K562 (cell line): ENCODE results near the gene FBXO11. TPM values are rescaled to one million over a fixed set of nuclear protein-coding genes. Genes with fewer than 3 reads are reported as not detected.

Experiments
- ATAC-seq: fragments of 200-7000 bp; cut with Tn5 transposase; 3 replicates; pipeline ENCODE4 v1.9.1; 2020; ENCODE audit warnings: moderate library complexity
- BruUV-seq: library from RNA; stranded (reverse); fragments of 400-500 nt; replicated peaks from 2 replicates; lab custom pipeline; 2021; lab: Mats Ljungman, UMichigan
- CTCF ChIA-PET: fragments of 300-600 bp; formaldehyde crosslinking; extraction: SDS; loops from one replicate; lab custom pipeline; 2021; ENCODE audit warnings: low intra/inter-chr PET ratio; lab: Yijun Ruan, JAX
- POLR2A ChIA-PET: fragments of 300-600, 350-650 bp; sonication (Branson Sonifier 250); formaldehyde crosslinking; extraction: SDS; loops from one replicate; lab custom pipeline; 2021; ENCODE audit warnings: antibody characterized with exemption, inconsistent platforms; lab: Yijun Ruan, JAX
- DNase-seq, 4 experiments: peaks; one replicate each; pipeline versions ENCODE4 v3.0.0 to v3.0.0-alpha.2; 2011 to 2018; ENCODE audit warnings: low spot score in 3 of 4, mixed read lengths in 3 of 4; ENCODE audit errors: extremely low read depth in 1 of 4
- FAIRE-seq: peaks from 2 replicates; lab custom pipeline; 2011; peaks lifted over from hg19 to GRCh38; lab: Jason Lieb, UNC
- H2AFZ ChIP-seq: 2 replicates; pipeline ENCODE4 v1.6.0; 2011; ENCODE audit warnings: low read depth, low read length, control low read depth, inconsistent platforms
- H3K27ac ChIP-seq: fragments of 200-600 bp; 3 replicates; pipeline ENCODE4 v1.8.0; 2011; ENCODE audit warnings: low read depth, mild to moderate bottlenecking, control low read depth, inconsistent platforms, low read length, moderate library complexity, mixed read lengths; ENCODE audit errors: extremely low read depth
- H3K27me3 ChIP-seq, 2 experiments: fragments of 300-600 bp in 1 of 2; 2 replicates in 1 of 2; 3 replicates in 1 of 2; pipeline versions ENCODE4 v1.6.0 to v1.8.0; 2011; ENCODE audit warnings: inconsistent platforms in 2 of 2, low read length in 2 of 2, mild to moderate bottlenecking in 1 of 2, mixed read lengths in 1 of 2, moderate library complexity in 1 of 2; ENCODE audit not compliant: control insufficient read depth in 2 of 2, insufficient read depth in 2 of 2
- H3K36me3 ChIP-seq: fragments of 300-600 bp; 3 replicates; pipeline ENCODE4 v1.8.0; 2011; ENCODE audit warnings: mild to moderate bottlenecking, low read length, inconsistent platforms; ENCODE audit not compliant: control insufficient read depth, insufficient read depth
- H3K4me1 ChIP-seq, 2 experiments: fragments of 200-600 bp in 1 of 2; replicated peaks in 1 of 2; 2 replicates in 1 of 2; 3 replicates in 1 of 2; pipeline versions ENCODE4 v1.5.1 to v1.8.0; 2011; ENCODE audit warnings: inconsistent platforms in 2 of 2, low read length in 2 of 2, mild to moderate bottlenecking in 1 of 2, mixed read lengths in 1 of 2, moderate library complexity in 1 of 2; ENCODE audit not compliant: control insufficient read depth in 2 of 2, insufficient read depth in 2 of 2
- H3K4me2 ChIP-seq: 2 replicates; pipeline ENCODE4 v1.6.1; 2011; ENCODE audit warnings: low read length, control low read depth, inconsistent platforms, mixed read lengths; ENCODE audit not compliant: insufficient read depth
- H3K4me3 ChIP-seq: fragments of 200-600 bp; sonication (generic), shearing (Covaris generic); 2 replicates; pipeline ENCODE4 v1.5.1; 2016; ENCODE audit warnings: control low read depth, inconsistent platforms
- H3K79me2 ChIP-seq: fragments of 200-600 bp; 3 replicates; pipeline ENCODE4 v1.8.0; 2011; ENCODE audit warnings: low read length, inconsistent platforms; ENCODE audit not compliant: control insufficient read depth, insufficient read depth
- H3K9ac ChIP-seq, 2 experiments: 2 replicates each; pipeline versions ENCODE4 v1.6.0 to v1.6.1; 2011; ENCODE audit warnings: low read depth in 2 of 2, low read length in 2 of 2, control low read depth in 1 of 2, inconsistent platforms in 1 of 2, mild to moderate bottlenecking in 1 of 2, mixed read lengths in 1 of 2; ENCODE audit not compliant: insufficient read depth in 1 of 2
- H3K9me1 ChIP-seq: one replicate; pipeline ENCODE4 v1.6.0; 2011; ENCODE audit warnings: inconsistent platforms, mild to moderate bottlenecking, low read length, moderate library complexity; ENCODE audit not compliant: control insufficient read depth, insufficient read depth
- H3K9me3 ChIP-seq: replicated peaks from 2 replicates; pipeline ENCODE4 v1.5.1; 2011; ENCODE audit warnings: low read depth, low read length, inconsistent platforms; ENCODE audit not compliant: control insufficient read depth, insufficient read depth
- H4K20me1 ChIP-seq: replicated peaks from 2 replicates; pipeline ENCODE4 v1.6.1; 2011; ENCODE audit warnings: low read length, inconsistent platforms, mixed read lengths; ENCODE audit not compliant: control insufficient read depth, insufficient read depth
- ELF4 ChIP-seq: fragments of 450-650 bp; formaldehyde crosslinking; IDR thresholded peaks from 2 replicates; pipeline ENCODE4 v1.4.0; 2022; ENCODE audit warnings: missing genetic modification characterization
- NR1H2 ChIP-seq: sonication (generic); formaldehyde crosslinking; IDR thresholded peaks from 2 replicates; pipeline ENCODE4 v1.4.0; 2020; ENCODE audit warnings: mild to moderate bottlenecking, missing genetic modification reagents
- OTX1 ChIP-seq: fragments of 450-650 bp; formaldehyde crosslinking; IDR thresholded peaks from 2 replicates; pipeline ENCODE4 v1.4.0; 2022; ENCODE audit warnings: mild to moderate bottlenecking
- PURB ChIP-seq: sonication (generic); formaldehyde crosslinking; IDR thresholded peaks from 2 replicates; pipeline ENCODE4 v1.9.0; 2021; ENCODE audit warnings: low read depth, mild to moderate bottlenecking, missing genetic modification reagents
- THRAP3 ChIP-seq: fragments of 450-650 bp; IDR thresholded peaks from 2 replicates; pipeline ENCODE4 v1.6.1; 2016; ENCODE audit warnings: mild to moderate bottlenecking, inconsistent platforms, borderline replicate concordance
- YBX1 ChIP-seq: fragments of 450-650 bp; IDR thresholded peaks from 2 replicates; pipeline ENCODE4 v1.7.1; 2016; ENCODE audit warnings: mild to moderate bottlenecking
- ZKSCAN8 ChIP-seq: fragments of 200-800 bp; sonication (Bioruptor generic); IDR thresholded peaks from 2 replicates; pipeline ENCODE4 v1.6.1; 2016; ENCODE audit warnings: missing genetic modification characterization, missing compliant biosample characterization
- ZNF140 ChIP-seq: fragments of 250-450 bp; sonication (Bioruptor Pico); IDR thresholded peaks from 2 replicates; pipeline ENCODE4 v1.8.0; 2021; ENCODE audit warnings: moderate library complexity, mild to moderate bottlenecking, inconsistent platforms
- ZNF143 ChIP-seq: sonication (generic); formaldehyde crosslinking; IDR thresholded peaks from 2 replicates; pipeline ENCODE4 v1.9.0; 2022; ENCODE audit warnings: mild to moderate bottlenecking, missing genetic modification reagents
- WGBS: fragments of 100-300 bp; shearing (Covaris generic); methylation state at CpG from one replicate; pipeline ENCODE4 v1.1.6; 2016; ENCODE audit warnings: low coverage, mixed read lengths; ENCODE audit not compliant: insufficient coverage; ENCODE audit errors: missing lambda C conversion rate; 5-methylcytosine and 5-hydroxymethylcytosine counted together
- in situ Hi-C: fragments of 300-500 bp; cut with MboI; formaldehyde crosslinking; loops from 4 replicates; pipeline ENCODE4 v1.15.0; 2018; ENCODE audit warnings: inconsistent platforms, mixed read lengths
- intact Hi-C: fragments of 100-400 bp; cut with micrococcal nuclease; formaldehyde crosslinking; loops from 2 replicates; pipeline ENCODE4 v1.14.2; 2022
- polyA plus RNA-seq, 8 experiments: library from polyadenylated mRNA; depleted of rRNA in 4 of 8; stranded (reverse) in 5 of 8; unstranded in 3 of 8; fragments of >200 nt; fragmentation: Nextera tagmentation in 2 of 8; fragmentation: Illumina TruSeq in 1 of 8; extraction: Ambion mirVana in 2 of 8; extraction: Trizol in 1 of 8; gene quantifications; 2 replicates each; pipeline versions ENCODE4 v1.2.1 to v1.2.3, GENCODE V29; 2011 to 2014; ENCODE audit warnings: inconsistent platforms in 1 of 8, missing spikeins in 1 of 8
- total RNA-seq, 7 experiments: library from RNA; depleted of rRNA in 6 of 7; stranded (reverse); fragments of >200 nt in 6 of 7; fragmentation: Illumina TruSeq in 2 of 7; extraction: Trizol in 2 of 7; gene quantifications; 2 replicates each; pipeline versions ENCODE4 v1.2.1 to v1.2.3, GENCODE V29; 2011 to 2021; ENCODE audit warnings: low replicate concordance in 1 of 7
- TF ChIP-seq, protein P1 (sequence below): fragments of 450-650 bp; conservative IDR thresholded peaks from 2 replicates; pipeline ENCODE4 v1.6.1; 2016; ENCODE audit warnings: missing genetic modification characterization, low read depth, mild to moderate bottlenecking, control low read depth, missing compliant biosample characterization
- TF ChIP-seq, protein P2 (sequence below): conservative IDR thresholded peaks from 2 replicates; pipeline ENCODE4 v1.6.1; 2011; ENCODE audit warnings: low read depth, mild to moderate bottlenecking, low read length; ENCODE audit not compliant: control insufficient read depth
- TF ChIP-seq, protein P3 (sequence below): fragments of 450-650 bp; IDR thresholded peaks from 2 replicates; pipeline ENCODE4 v1.6.1; 2017; ENCODE audit warnings: antibody characterized with exemption
- TF ChIP-seq, protein P4 (sequence below), 3 experiments: IDR thresholded peaks in 2 of 3; conservative IDR thresholded peaks in 1 of 3; 2 replicates each; pipeline ENCODE4 v1.5.1; 2011 to 2012; ENCODE audit warnings: low read length in 3 of 3, mild to moderate bottlenecking in 3 of 3, control low read depth in 2 of 3, improper control_type of control experiment in 1 of 3, inconsistent platforms in 1 of 3, low read depth in 1 of 3, mixed read lengths in 1 of 3, moderate library complexity in 1 of 3; ENCODE audit not compliant: insufficient read depth in 2 of 3

Gene FBXO11
- total and polyA plus RNA-seq, 9 of the 15 experiments (the other 6 are each of a cell fraction or from before 2014, with no cell fraction given), result 8.8 to 44.5 (median 24.1) TPM

DNA sequence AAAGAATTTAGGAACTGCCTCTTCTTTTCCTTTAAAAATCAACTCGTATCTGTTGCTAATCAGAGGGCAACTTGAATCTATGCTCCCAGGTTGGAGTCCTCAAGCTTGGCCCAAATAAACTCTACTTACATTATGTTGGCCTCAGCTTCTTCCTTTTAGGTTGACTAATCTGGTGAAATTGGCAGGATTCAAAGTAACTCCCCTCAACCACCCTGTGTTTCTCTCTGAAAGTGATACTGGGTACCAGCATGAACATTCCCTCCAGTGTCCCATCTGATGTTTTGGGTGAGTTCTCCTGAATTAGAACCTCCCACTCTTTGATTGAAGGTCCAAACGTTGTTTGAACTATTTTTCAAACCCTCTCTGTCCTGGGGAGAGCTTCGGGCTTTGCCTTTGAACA is 164.7 kb downstream of the FBXO11 start:
- in situ Hi-C loops (no loop called here), intact Hi-C loops (no loop called here)
- BruUV-seq, result no TSS peak
- Histone ChIP-seq H3K9me1 (no peaks in the 10 kb centered on the region), H3K9me3 (no peaks in the 10 kb centered on the region), H3K79me2 (no peaks in the 10 kb centered on the region), H3K9ac (no peak overlapping the region), H2AFZ (no peak overlapping the region), H3K27ac (no peak overlapping the region), H3K4me1 (no peaks in the 10 kb centered on the region), H3K36me3 (no peaks in the 10 kb centered on the region), H3K4me3 (no peak overlapping the region), H3K27me3 (peaks cover 10 to 22% of the 10 kb centered on the region in 2 experiments; a peak in 4 of 5 replicates), H3K4me2 (no peak overlapping the region), H4K20me1 (no peaks in the 10 kb centered on the region)
- TF ChIP-seq, protein P1, sequence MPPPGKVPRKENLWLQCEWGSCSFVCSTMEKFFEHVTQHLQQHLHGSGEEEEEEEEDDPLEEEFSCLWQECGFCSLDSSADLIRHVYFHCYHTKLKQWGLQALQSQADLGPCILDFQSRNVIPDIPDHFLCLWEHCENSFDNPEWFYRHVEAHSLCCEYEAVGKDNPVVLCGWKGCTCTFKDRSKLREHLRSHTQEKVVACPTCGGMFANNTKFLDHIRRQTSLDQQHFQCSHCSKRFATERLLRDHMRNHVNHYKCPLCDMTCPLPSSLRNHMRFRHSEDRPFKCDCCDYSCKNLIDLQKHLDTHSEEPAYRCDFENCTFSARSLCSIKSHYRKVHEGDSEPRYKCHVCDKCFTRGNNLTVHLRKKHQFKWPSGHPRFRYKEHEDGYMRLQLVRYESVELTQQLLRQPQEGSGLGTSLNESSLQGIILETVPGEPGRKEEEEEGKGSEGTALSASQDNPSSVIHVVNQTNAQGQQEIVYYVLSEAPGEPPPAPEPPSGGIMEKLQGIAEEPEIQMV, result no peak
- TF ChIP-seq NR1H2, result no peak
- TF ChIP-seq THRAP3, result no peak
- TF ChIP-seq ZKSCAN8 (CRISPR knock-in tag), result no peak
- no peak for TF ChIP-seq ZNF140 (CRISPR knock-in tag)
- TF ChIP-seq, protein P2, sequence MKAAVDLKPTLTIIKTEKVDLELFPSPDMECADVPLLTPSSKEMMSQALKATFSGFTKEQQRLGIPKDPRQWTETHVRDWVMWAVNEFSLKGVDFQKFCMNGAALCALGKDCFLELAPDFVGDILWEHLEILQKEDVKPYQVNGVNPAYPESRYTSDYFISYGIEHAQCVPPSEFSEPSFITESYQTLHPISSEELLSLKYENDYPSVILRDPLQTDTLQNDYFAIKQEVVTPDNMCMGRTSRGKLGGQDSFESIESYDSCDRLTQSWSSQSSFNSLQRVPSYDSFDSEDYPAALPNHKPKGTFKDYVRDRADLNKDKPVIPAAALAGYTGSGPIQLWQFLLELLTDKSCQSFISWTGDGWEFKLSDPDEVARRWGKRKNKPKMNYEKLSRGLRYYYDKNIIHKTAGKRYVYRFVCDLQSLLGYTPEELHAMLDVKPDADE, result no peak
- TF ChIP-seq YBX1, result no peak
- TF ChIP-seq, protein P3, sequence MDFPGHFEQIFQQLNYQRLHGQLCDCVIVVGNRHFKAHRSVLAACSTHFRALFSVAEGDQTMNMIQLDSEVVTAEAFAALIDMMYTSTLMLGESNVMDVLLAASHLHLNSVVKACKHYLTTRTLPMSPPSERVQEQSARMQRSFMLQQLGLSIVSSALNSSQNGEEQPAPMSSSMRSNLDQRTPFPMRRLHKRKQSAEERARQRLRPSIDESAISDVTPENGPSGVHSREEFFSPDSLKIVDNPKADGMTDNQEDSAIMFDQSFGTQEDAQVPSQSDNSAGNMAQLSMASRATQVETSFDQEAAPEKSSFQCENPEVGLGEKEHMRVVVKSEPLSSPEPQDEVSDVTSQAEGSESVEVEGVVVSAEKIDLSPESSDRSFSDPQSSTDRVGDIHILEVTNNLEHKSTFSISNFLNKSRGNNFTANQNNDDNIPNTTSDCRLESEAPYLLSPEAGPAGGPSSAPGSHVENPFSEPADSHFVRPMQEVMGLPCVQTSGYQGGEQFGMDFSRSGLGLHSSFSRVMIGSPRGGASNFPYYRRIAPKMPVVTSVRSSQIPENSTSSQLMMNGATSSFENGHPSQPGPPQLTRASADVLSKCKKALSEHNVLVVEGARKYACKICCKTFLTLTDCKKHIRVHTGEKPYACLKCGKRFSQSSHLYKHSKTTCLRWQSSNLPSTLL, result no peak
- TF ChIP-seq OTX1, result no peak
- no peak for TF ChIP-seq ELF4 (CRISPR knock-in tag)
- no peak for TF ChIP-seq ZNF143
- TF ChIP-seq PURB (CRISPR knock-in tag), result no peak
- TF ChIP-seq, protein P4, sequence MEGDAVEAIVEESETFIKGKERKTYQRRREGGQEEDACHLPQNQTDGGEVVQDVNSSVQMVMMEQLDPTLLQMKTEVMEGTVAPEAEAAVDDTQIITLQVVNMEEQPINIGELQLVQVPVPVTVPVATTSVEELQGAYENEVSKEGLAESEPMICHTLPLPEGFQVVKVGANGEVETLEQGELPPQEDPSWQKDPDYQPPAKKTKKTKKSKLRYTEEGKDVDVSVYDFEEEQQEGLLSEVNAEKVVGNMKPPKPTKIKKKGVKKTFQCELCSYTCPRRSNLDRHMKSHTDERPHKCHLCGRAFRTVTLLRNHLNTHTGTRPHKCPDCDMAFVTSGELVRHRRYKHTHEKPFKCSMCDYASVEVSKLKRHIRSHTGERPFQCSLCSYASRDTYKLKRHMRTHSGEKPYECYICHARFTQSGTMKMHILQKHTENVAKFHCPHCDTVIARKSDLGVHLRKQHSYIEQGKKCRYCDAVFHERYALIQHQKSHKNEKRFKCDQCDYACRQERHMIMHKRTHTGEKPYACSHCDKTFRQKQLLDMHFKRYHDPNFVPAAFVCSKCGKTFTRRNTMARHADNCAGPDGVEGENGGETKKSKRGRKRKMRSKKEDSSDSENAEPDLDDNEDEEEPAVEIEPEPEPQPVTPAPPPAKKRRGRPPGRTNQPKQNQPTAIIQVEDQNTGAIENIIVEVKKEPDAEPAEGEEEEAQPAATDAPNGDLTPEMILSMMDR (IDR thresholded peaks at IDR 0.05 in 2 of 3, conservative IDR thresholded peaks at IDR 0.05 in 1 of 3; ENCODE audit: insufficient read depth in 2 of 3, low read depth in 1 of 3, low read length in 3 of 3), result no peak
- DNase-seq (no peak), FAIRE-seq (no peak), ATAC-seq (no peak)
- POLR2A ChIA-PET, result interaction anchor here (1.1 kb wide), 1 partner anchor 10 kb away, joined by 3 read pairs; no protein-coding TSS in a partner anchor
- WGBS, result 2% methylated on average over 3 of the region's 3 CpGs
- CTCF ChIA-PET, result no interaction called here
